Calu3 (cell line): ENCODE measurements around the gene CHRNA10. TPM values are rescaled to one million over a fixed set of nuclear protein-coding genes. Genes with fewer than 3 reads are reported as not detected.

Experiments
- BruUV-seq: library from RNA; stranded (reverse); fragments of 400-500 nt; replicated peaks from 2 replicates; lab custom pipeline; 2021; lab: Mats Ljungman, UMichigan
- CTCF ChIA-PET: fragments of 300-600 bp; sonication (Branson Sonifier 250); formaldehyde crosslinking; loops from one replicate; lab custom pipeline; 2022; ENCODE audit warnings: antibody characterized with exemption; lab: Charles Lee
- DNase-seq: peaks from one replicate; pipeline ENCODE4 v3.0.0; 2022
- H3K27ac Mint-ChIP-seq: one replicate; pipeline ENCODE4 v1.8.0; 2022; ENCODE audit warnings: mixed read lengths; ENCODE audit not compliant: unreplicated experiment
- H3K27me3 Mint-ChIP-seq: one replicate; pipeline ENCODE4 v1.8.0; 2022; ENCODE audit warnings: mixed read lengths; ENCODE audit not compliant: unreplicated experiment
- H3K36me3 Mint-ChIP-seq: one replicate; pipeline ENCODE4 v1.8.0; 2022; ENCODE audit warnings: mild to moderate bottlenecking, moderate library complexity, mixed read lengths; ENCODE audit not compliant: insufficient read depth, unreplicated experiment
- H3K4me1 Mint-ChIP-seq: one replicate; pipeline ENCODE4 v1.8.0; 2022; ENCODE audit warnings: mild to moderate bottlenecking, low read depth, mixed read lengths; ENCODE audit not compliant: unreplicated experiment
- H3K4me3 Mint-ChIP-seq: one replicate; pipeline ENCODE4 v1.8.0; 2022; ENCODE audit warnings: mild to moderate bottlenecking, low read depth, moderate library complexity, mixed read lengths; ENCODE audit not compliant: unreplicated experiment
- H3K9me3 Mint-ChIP-seq: one replicate; pipeline ENCODE4 v1.8.0; 2022; ENCODE audit warnings: low read depth, mixed read lengths; ENCODE audit not compliant: unreplicated experiment
- CTCF ChIP-seq: fragments of 200-600 bp; IDR thresholded peaks from one replicate; pipeline ENCODE4 v1.8.0; 2022; ENCODE audit warnings: antibody characterized with exemption; ENCODE audit not compliant: unreplicated experiment
- intact Hi-C: fragments of 100-400 bp; cut with micrococcal nuclease; formaldehyde crosslinking; loops from one replicate; pipeline ENCODE4 v1.10.0; 2022; ENCODE audit not compliant: unreplicated experiment
- total RNA-seq: library from RNA; stranded (reverse); gene quantifications from 2 replicates; pipeline ENCODE4 v1.2.3, GENCODE V29; 2022

Gene CHRNA10
- total RNA-seq, 1 experiment from 2014 or later: 6.9 TPM

DNA sequence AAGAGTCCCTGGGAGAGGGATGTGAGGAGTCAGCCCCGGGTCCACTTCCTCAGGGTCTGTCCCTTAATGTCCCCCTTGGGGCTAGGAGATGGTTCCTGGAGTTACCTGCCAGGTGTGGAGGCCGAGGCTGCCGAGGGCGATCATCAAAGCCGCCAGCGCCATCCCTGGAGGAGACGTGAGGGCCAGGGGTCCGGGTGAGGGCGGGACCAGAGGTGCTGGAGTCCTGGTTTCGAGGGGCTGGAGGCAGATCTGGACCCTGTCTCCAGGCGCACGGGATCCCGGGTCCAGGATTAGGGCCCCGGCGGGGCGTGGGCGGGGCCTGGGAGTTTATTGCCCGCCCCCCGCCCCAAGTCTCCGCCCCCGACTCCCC lies 29.5 kb downstream of the CHRNA10 start, which contains the start of gene ART5:
Gene ART5, minus strand, starts transcription at position 292 of the 370 bp plus-strand sequence. Its CDS starts 130 bp downstream, at position 162.
- Mint-ChIP-seq H3K27me3 (peaks cover 65% of the 10 kb centered on the region), H3K9me3 (no peaks in the 10 kb centered on the region), H3K4me3 (peak within 1 kb of the TSS; percentile 68), H3K4me1 (peaks cover 14% of the 10 kb centered on the region), H3K27ac (no peak within 1 kb of the TSS), H3K36me3 (peaks cover 11% of the 10 kb centered on the region)
- DNase-seq: no peak
- CTCF ChIA-PET: no interaction called here
- no TSS peak for BruUV-seq
- intact Hi-C loops: no loop called here
- no peak for TF ChIP-seq CTCF

DNA sequence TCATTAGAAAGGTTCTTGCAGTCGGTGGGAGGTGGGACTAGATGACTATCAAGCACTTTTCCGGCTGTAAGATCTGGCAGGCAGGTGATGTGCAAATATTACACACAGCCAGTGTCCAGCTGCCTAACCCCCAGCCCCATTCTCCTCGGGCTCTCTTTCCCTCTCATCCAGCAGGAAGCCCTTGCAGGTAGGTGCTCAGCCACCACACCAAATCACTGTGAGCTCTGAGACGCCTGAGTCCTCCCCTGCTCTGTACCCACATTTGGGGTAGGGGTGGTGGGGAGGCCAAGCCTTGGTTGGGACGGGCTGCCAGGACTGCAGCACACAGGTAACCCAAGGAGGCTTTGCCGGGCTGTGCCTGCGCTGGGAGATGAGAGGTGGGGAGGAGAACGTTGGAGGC lies 30.0 kb downstream of the CHRNA10 start:
- Mint-ChIP-seq H3K4me1 (peaks cover 14% of the 10 kb centered on the region), H3K9me3 (no peaks in the 10 kb centered on the region), H3K4me3 (peak overlapping the region; percentile 68), H3K27ac (no peak overlapping the region), H3K27me3 (peaks cover 65% of the 10 kb centered on the region), H3K36me3 (peaks cover 11% of the 10 kb centered on the region)
- no TSS peak for BruUV-seq
- TF ChIP-seq CTCF: no peak
- intact Hi-C loops: no loop called here
- CTCF ChIA-PET: no interaction called here
- no peak for DNase-seq

GRCh38 chr11:3639841-3640240 lies 31.3 kb downstream of the CHRNA10 start:
- peaks cover 76% of the 10 kb centered on the region for H3K27me3 Mint-ChIP-seq
- intact Hi-C loops: no loop called here
- peaks cover 11% of the 10 kb centered on the region for H3K36me3 Mint-ChIP-seq

DNA sequence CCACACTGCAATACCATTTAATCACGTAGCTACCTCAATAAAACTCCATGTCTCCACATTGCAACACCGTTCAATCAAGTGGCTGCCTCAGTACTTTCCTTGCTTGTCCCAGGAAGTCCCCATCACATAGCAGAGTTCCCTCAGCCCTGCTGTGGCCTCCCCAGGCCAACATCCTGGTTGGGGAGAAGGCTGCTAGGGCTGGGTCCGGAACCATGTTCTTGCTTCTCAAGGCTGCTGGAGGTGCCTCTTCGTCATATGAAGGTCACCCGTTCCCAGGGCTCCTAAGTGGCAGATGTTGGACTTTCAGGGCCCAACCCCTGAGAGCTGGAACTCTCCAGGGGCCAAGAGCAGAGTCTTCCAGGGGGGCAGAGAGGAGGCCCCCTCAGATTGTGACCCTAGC lies 32.7 kb downstream of the CHRNA10 start:
- H3K9me3 Mint-ChIP-seq: no peaks in the 10 kb centered on the region
- DNase-seq: no peak
- no TSS peak for BruUV-seq
- CTCF ChIA-PET: no interaction called here
- H3K27me3 Mint-ChIP-seq: peaks cover 79% of the 10 kb centered on the region
- no peak overlapping the region for H3K27ac Mint-ChIP-seq
- H3K4me3 Mint-ChIP-seq: no peak overlapping the region
- intact Hi-C loops: no loop called here
- H3K36me3 Mint-ChIP-seq: peaks cover 11% of the 10 kb centered on the region
- H3K4me1 Mint-ChIP-seq: no peaks in the 10 kb centered on the region
- no peak for TF ChIP-seq CTCF

More at GRCh38 chr11:3639841-3640240, 31.3 kb downstream of the CHRNA10 start:
- no peak for TF ChIP-seq CTCF
- no peak for DNase-seq
- H3K27ac Mint-ChIP-seq: no peak overlapping the region
- H3K9me3 Mint-ChIP-seq: no peaks in the 10 kb centered on the region
- H3K4me3 Mint-ChIP-seq: no peak overlapping the region
- peaks cover 8% of the 10 kb centered on the region for H3K4me1 Mint-ChIP-seq
- CTCF ChIA-PET: no interaction called here
- no TSS peak for BruUV-seq
